ENCODE measurements around the gene ANGPT4. TPM values are rescaled to one million over a fixed set of nuclear protein-coding genes. Genes with fewer than 3 reads are reported as not detected.

Gene ANGPT4
- total RNA-seq, 4 donors from 2014 or later = 0.27 TPM; not detected in 3

DNA sequence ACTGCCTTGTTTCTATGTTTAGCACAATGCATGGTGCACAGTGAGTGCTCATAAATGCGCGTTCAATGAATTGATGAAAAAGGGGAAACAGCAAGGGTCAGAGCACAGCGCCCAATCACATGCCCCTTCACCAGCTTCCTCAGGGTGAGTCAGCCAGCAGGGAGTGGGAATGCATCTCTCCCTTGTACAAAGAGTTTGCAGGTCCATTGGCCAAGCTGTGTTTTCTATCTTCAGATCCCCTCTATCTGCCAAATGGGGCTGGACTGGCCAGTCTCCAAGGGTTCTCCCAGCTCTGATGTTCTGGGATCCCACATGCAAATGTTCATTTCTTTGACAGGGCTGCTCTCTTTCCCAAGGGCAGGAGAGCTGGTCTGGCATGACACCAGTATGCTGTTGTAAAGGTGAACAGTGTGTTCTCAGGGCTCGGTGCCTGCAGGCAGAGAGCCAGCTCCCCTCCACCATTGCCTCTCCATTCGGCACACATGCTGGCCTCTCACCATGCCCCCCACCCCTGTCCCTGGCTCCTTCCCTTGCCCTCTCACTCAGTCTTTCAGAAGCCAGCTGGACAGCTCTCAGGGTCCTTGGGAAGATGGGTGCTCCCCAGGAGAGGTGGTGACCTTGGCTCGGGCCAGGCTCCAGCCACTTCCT lies 25.0 kb downstream of the ANGPT4 start:
- no peaks in the 10 kb centered on the region for H3K4me1 ChIP-seq
- no peak overlapping the region for H3K4me3 ChIP-seq
- TF ChIP-seq, protein P1, sequence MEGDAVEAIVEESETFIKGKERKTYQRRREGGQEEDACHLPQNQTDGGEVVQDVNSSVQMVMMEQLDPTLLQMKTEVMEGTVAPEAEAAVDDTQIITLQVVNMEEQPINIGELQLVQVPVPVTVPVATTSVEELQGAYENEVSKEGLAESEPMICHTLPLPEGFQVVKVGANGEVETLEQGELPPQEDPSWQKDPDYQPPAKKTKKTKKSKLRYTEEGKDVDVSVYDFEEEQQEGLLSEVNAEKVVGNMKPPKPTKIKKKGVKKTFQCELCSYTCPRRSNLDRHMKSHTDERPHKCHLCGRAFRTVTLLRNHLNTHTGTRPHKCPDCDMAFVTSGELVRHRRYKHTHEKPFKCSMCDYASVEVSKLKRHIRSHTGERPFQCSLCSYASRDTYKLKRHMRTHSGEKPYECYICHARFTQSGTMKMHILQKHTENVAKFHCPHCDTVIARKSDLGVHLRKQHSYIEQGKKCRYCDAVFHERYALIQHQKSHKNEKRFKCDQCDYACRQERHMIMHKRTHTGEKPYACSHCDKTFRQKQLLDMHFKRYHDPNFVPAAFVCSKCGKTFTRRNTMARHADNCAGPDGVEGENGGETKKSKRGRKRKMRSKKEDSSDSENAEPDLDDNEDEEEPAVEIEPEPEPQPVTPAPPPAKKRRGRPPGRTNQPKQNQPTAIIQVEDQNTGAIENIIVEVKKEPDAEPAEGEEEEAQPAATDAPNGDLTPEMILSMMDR (IDR thresholded peaks at IDR 0.05) = no peak
- TF ChIP-seq POLR2A (IDR thresholded peaks at IDR 0.05) = no peak
- no peaks in the 10 kb centered on the region for H3K27me3 ChIP-seq
- H3K27ac ChIP-seq = no peak overlapping the region
- DNase-seq = no peak
- H3K36me3 ChIP-seq = no peaks in the 10 kb centered on the region
- no peaks in the 10 kb centered on the region for H3K9me3 ChIP-seq

- Histone ChIP-seq H3K27ac (no peak overlapping the region), H3K27me3 (no peaks in the 10 kb centered on the region), H3K9me3 (no peaks in the 10 kb centered on the region), H3K4me3 (no peak overlapping the region), H3K36me3 (no peaks in the 10 kb centered on the region), H3K4me1 (no peaks in the 10 kb centered on the region)
- TF ChIP-seq POLR2A (IDR thresholded peaks at IDR 0.05) = no peak
- TF ChIP-seq, protein P1 (IDR thresholded peaks at IDR 0.05) = no peak
- DNase-seq = no peak
Measured at GRCh38 chr20:890666-891057, 25.5 kb downstream of the ANGPT4 start.

GRCh38 chr20:889932-890463 lies 26.1 kb downstream of the ANGPT4 start:
- H3K27ac ChIP-seq = no peak overlapping the region
- H3K27me3 ChIP-seq = no peaks in the 10 kb centered on the region
- H3K36me3 ChIP-seq = no peaks in the 10 kb centered on the region
- H3K4me1 ChIP-seq = peaks cover 0 to 3% (median 0%) of the 10 kb centered on the region in 4 donors
- DNase-seq = no peak
- TF ChIP-seq, protein P1 (IDR thresholded peaks at IDR 0.05) = no peak
- no peak for TF ChIP-seq POLR2A (IDR thresholded peaks at IDR 0.05)
- H3K4me3 ChIP-seq = no peak overlapping the region
- H3K9me3 ChIP-seq = no peaks in the 10 kb centered on the region

GRCh38 chr20:889106-889505 lies 27.0 kb downstream of the ANGPT4 start:
- peaks cover 0 to 4% (median 0%) of the 10 kb centered on the region in 4 donors for H3K4me1 ChIP-seq
- TF ChIP-seq POLR2A (IDR thresholded peaks at IDR 0.05) = no peak
- TF ChIP-seq, protein P1 (IDR thresholded peaks at IDR 0.05) = no peak
- no peak overlapping the region for H3K27ac ChIP-seq

GRCh38 chr20:888057-888456 lies 28.1 kb downstream of the ANGPT4 start:
- H3K27ac ChIP-seq = no peak overlapping the region
- no peak overlapping the region for H3K4me3 ChIP-seq
- TF ChIP-seq POLR2A (IDR thresholded peaks at IDR 0.05) = no peak
- TF ChIP-seq, protein P1 (IDR thresholded peaks at IDR 0.05) = no peak
- H3K9me3 ChIP-seq = no peaks in the 10 kb centered on the region
- H3K36me3 ChIP-seq = no peaks in the 10 kb centered on the region
- H3K4me1 ChIP-seq = peaks cover 0 to 4% (median 0%) of the 10 kb centered on the region in 4 donors
- H3K27me3 ChIP-seq = no peaks in the 10 kb centered on the region
- DNase-seq = no peak

More at GRCh38 chr20:889106-889505, 27.0 kb downstream of the ANGPT4 start:
- H3K36me3 ChIP-seq = no peaks in the 10 kb centered on the region
- H3K9me3 ChIP-seq = no peaks in the 10 kb centered on the region
- H3K27me3 ChIP-seq = no peaks in the 10 kb centered on the region
- no peak for DNase-seq
- H3K4me3 ChIP-seq = no peak overlapping the region
